ENCODE data around the gene PGRMC2.

GRCh38 chr4:128232719-128233118 lies 54.9 kb downstream of the PGRMC2 start:
- no peak for TF ChIP-seq TAF1 (IDR thresholded peaks at IDR 0.05; ENCODE audit: low read depth)
- no peak for TF ChIP-seq CEBPB (IDR thresholded peaks at IDR 0.05)
